22Rv1 (cell line): ENCODE results near the gene SUSD4.

Experiments used
- H3K27ac ChIP-seq: fragments of 450-650 bp; 2 replicates; pipeline ENCODE4 v1.5.1; 2017
- ZFX ChIP-seq: fragments of 450-650 bp; IDR thresholded peaks from 2 replicates; pipeline ENCODE4 v1.6.1; 2017; ENCODE audit warnings: antibody characterized with exemption, borderline replicate concordance
- TF ChIP-seq, protein P1 (sequence below): fragments of 450-650 bp; IDR thresholded peaks from 2 replicates; pipeline ENCODE4 v1.5.1; 2017; ENCODE audit warnings: mild to moderate bottlenecking

Gene SUSD4

GRCh38 chr1:223179786-223180185 lies 184.2 kb downstream of the SUSD4 start:
- TF ChIP-seq ZFX, result no peak
- TF ChIP-seq, protein P1, sequence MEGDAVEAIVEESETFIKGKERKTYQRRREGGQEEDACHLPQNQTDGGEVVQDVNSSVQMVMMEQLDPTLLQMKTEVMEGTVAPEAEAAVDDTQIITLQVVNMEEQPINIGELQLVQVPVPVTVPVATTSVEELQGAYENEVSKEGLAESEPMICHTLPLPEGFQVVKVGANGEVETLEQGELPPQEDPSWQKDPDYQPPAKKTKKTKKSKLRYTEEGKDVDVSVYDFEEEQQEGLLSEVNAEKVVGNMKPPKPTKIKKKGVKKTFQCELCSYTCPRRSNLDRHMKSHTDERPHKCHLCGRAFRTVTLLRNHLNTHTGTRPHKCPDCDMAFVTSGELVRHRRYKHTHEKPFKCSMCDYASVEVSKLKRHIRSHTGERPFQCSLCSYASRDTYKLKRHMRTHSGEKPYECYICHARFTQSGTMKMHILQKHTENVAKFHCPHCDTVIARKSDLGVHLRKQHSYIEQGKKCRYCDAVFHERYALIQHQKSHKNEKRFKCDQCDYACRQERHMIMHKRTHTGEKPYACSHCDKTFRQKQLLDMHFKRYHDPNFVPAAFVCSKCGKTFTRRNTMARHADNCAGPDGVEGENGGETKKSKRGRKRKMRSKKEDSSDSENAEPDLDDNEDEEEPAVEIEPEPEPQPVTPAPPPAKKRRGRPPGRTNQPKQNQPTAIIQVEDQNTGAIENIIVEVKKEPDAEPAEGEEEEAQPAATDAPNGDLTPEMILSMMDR, result no peak

GRCh38 chr1:223179280-223179679 lies 184.7 kb downstream of the SUSD4 start:
- no peak overlapping the region for H3K27ac ChIP-seq
- TF ChIP-seq ZFX, result no peak
- TF ChIP-seq, protein P1, result no peak

More at GRCh38 chr1:223179786-223180185, 184.2 kb downstream of the SUSD4 start:
- no peak overlapping the region for H3K27ac ChIP-seq

DNA sequence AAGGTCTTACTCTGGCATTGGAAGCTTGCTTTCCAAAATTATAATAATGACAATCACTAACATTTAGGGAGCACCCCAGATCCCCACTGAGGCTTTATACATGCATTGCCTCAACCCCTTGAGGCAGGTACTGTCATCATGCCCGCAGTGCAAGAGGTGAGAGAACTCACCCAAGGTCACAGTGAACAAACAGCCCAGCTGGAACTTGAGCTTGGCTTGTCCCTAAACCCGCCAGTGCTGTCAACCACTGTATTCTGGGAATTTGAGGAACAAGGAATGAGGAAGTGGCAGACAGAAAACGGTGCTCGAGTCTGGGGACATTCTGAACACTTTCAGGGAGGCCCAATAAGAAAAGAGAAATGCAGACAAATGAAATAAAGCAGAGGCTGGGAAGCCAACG lies 186.3 kb downstream of the SUSD4 start:
- H3K27ac ChIP-seq, result no peak overlapping the region
- TF ChIP-seq, protein P1, result no peak
- TF ChIP-seq ZFX, result no peak

DNA sequence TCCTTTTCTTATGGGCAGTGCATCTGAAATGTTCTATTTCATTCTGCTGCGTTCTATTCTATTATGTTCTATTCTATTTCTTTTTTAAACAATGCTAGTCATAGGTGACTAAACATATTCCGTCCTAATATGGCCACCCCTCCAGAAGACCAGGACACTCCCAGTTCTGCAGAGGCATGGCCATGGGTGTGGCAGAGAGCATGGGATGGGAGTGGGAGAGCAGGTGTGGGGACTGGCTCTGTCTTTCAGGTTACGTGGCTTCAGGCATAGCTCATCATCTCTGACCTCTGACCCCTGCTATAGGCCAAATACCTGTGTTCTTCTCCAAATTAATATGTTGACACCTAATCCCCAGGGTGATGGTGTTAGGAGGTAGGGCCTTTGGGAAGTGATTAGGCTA lies 187.5 kb downstream of the SUSD4 start:
- H3K27ac ChIP-seq, result no peak overlapping the region
- TF ChIP-seq, protein P1, result no peak
- TF ChIP-seq ZFX, result no peak

DNA sequence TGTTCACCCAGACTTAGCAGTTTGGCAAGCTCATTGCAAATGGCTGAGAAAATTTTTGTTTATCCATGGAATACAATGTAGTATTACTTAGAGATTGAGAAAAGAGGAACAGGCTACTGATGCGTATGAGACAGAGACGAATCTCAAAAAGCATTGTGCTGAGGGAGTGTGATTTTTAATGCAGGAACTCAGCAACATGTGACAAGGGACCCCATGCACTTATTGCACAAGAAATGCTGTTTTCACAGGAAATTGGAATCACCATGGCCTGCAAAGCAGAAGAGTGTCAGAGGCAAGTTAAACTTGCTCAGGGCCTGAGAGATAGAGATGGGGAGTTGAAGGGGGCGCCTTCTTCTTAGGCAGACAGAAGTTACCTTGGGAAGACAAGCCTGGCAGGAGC lies 188.3 kb downstream of the SUSD4 start:
- TF ChIP-seq, protein P1, result no peak
- TF ChIP-seq ZFX, result no peak
- H3K27ac ChIP-seq, result no peak overlapping the region

GRCh38 chr1:223175032-223175431 lies 188.9 kb downstream of the SUSD4 start:
- no peak for TF ChIP-seq ZFX
- TF ChIP-seq, protein P1, result peak; percentile 17; the same call in 1 of the 2 replicates
- H3K27ac ChIP-seq, result no peak overlapping the region
